NB4 (cell line): ENCODE results near the gene TNS1.

ENCODE experiments used
- CTCF ChIP-seq: IDR thresholded peaks from one replicate; pipeline ENCODE4 v1.5.1; 2012; ENCODE audit warnings: low read depth, low read length
- MAX ChIP-seq: IDR thresholded peaks from 2 replicates; pipeline ENCODE4 v1.6.1; 2011; ENCODE audit warnings: low read depth, low read length
- MYC ChIP-seq: IDR thresholded peaks from 2 replicates; pipeline ENCODE4 v1.6.1; 2011; ENCODE audit warnings: low read depth, low read length

GRCh38 chr2:217868911-217869334 is 133.9 kb downstream of the TNS1 start:
- no peak for TF ChIP-seq MYC
- TF ChIP-seq CTCF = no peak
- TF ChIP-seq MAX = no peak
